ENCODE results near the gene NSUN6.

The NSUN6 gene

DNA sequence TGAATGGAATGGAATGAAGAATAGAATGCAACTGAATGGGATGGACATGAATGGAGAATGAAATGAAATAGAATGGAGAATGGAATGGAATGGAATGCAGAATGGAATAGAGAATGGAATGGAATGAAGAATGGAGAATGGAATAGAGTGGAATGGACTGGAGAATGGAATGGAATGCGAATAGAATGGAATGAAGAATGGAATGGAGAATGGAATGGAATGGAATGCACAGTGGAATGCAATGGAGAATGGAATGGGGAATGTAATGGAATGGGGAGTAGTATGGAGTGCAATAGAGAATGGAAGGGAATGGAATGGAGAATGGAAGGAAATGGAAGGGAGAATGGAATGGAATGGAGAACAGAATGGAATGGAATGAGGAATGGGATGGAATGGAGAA lies 93.4 kb downstream of the NSUN6 start:
- DNase-seq: no peak

DNA sequence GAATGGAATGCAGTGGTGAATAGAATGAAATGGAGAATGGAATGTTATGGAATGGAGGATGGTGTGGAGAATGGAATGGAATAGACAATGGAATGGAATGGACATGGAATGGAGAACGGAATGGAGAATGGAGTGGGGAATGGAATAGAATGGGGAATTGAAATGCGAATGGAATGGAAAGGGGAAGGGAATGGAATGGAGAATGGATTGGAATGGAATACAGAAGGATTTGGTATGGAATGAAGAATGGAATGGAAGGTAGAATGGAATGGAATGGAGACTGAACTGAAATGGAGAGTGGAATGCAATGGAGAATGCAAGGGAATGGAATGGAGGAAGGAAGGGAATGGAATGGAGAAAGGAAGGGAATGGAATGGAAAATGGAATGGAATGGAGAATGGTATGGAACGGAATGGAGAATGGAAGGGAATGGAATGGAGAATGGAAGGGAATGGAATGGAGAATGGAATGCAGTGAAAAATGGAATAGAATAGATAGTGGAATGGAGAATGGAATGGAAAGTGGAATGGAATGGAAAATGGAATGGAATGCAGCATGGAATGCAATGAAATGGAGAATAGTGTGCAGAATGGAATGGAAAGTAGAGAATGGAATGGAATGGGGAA lies 94.8 kb downstream of the NSUN6 start:
- no peak for DNase-seq

DNA sequence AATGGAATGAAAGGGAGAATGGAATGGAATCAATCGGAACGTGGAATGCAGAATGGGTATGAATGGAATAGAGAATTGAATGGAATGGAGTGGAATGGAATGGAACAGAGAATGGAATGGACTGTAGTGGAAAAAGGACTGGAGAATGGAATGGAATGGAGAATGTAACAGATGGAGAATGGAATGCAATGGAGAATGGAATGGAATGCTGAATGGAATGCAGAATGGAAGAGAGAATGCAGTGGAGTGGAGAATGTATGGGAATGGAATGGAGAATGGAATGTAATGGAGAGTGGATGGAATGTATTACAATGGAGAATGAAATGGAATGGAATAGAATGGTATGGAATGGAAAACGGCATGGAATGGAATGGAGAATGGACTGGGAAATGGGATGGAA lies 96.9 kb downstream of the NSUN6 start:
- no peak for DNase-seq

DNA sequence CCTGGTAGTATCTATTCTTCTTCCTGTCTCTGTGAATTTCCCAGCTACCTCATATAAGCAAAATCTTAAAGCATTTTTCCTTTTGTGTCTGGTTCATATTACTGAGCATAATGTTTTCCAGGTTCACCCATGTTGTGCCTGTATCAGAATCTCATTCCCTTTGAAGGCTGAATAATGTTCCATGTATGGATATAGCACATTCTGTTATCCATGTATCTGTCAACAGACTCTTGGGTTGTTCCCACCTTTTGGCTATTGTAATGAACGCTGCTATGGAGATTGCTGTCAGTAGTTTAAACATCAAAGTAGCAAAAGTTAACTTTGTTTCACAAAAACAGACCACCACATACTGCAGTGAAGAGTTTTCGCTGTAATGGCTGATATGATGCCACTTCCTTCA lies 99.9 kb downstream of the NSUN6 start:
- DNase-seq: no peak

DNA sequence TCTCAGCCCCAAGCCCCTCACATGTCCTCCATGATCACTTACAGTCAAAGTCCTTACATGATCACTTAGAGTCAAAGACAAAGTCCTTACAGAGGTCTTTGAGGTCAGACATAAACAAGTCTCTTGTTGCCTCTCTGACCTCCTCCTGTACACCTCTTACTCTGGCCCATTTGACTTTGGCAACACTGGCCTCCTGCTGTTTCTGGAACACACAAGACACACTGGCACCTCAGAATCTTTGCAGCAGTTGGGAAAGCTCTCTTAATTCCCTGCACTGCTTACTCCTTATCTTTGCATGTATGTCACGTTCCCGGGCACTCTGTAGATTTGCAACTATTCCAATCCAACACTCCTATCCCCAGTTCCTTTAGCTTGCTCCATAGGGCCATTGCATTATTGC lies 102.3 kb downstream of the NSUN6 start:
- DNase-seq: no peak

DNA sequence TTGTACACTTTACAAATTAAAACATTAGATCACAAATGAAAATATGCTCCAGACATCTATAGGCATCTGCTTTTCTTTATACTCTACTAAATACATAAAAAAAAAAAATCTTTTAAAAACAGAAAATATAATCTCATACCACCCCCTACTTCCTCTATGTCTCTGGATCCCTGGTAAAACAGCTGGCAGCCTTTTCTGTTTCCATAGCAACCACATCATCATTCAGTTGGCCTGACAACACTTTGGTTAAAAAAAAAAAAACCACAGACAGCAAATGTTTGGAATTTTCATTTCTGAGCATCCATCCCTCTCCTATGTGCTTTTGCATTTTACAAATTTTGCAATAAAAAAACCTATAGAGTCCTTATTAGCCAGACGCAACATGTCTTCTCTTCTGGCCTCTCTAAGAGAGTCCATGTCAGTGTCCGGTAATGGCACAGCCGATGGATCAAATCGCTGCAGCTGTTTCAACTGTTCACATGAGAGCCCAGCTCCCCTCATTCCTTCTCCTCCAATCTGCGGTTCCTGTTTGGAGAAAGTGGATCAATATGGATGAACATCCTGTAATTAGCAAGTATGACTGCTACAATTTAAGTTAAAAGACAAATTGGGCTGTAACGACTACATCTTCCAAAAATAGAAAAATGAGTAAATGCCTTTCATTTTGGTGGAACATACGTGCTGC lies 105.6 kb downstream of the NSUN6 start:
- DNase-seq: no peak

DNA sequence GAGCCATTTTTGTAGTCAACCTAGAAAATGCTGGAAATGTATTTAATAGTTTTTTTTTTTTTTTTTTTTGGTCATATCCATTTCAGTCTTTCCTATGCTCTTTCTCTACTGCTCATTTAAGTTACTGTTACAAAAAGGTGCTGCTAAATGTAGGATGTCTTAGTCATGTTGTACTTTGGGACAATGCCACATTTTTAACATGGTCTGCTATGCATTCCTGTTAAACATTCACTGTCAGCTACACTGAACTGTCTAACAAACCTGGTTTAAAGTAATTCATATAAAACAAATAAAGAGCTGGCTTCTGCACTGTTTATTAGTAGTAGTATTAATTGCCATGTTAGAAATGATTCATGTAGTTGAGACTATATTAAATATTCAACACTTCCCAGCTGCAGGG lies 108.6 kb downstream of the NSUN6 start:
- no peak for DNase-seq

DNA sequence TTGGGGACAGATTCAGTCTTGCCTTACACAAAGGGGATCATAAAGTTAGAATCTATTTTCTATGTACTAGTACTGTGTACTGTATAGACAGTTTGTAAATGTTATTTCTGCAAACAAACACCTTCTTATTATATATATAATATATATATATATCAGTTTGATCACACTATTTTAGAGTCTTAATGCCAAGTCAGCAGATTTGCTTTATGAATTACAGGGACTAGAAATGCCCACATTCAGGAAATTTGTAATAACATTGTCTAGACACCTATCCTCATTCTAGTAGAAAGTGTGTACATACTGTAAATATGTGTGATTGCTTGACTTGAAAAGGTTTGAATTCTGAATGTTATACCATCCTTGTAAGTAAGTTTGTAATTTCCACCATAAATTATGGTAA lies 111.2 kb downstream of the NSUN6 start:
- no peak for DNase-seq

DNA sequence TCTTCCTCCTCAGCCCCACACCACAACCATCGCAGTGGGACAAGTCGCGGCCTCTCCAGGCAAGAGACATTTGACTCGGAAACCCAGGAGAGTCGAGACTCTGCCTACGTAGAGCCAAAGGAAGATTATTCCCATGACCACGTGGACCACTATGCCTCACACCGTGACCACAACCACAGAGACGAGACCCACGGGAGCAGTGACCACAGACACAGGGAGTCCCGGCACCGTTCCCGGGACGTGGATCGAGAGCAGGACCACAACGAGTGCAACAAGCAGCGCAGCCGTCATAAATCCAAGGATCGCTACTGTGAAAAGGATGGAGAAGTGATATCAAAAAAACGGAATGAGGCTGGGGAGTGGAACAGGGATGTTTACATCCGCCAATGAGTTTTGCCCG lies 112.1 kb downstream of the NSUN6 start:
- no peak for DNase-seq

DNA sequence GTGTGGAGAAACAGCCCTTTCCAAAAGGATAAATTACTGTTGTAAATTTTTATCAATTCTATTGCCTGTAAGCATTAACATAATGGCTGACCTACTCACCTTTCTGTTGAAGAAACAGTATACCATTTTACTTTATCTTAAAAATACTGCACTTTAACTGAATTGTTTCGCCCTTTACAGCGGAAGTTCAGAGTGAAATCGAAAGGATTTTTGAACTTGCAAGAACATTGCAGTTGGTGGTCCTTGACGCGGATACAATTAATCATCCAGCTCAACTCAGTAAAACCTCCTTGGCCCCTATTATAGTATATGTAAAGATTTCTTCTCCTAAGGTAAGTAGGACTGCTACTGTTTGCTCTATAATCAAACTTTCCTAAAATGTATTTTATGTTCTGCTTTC lies 117.5 kb downstream of the NSUN6 start:
- no peak for DNase-seq

DNA sequence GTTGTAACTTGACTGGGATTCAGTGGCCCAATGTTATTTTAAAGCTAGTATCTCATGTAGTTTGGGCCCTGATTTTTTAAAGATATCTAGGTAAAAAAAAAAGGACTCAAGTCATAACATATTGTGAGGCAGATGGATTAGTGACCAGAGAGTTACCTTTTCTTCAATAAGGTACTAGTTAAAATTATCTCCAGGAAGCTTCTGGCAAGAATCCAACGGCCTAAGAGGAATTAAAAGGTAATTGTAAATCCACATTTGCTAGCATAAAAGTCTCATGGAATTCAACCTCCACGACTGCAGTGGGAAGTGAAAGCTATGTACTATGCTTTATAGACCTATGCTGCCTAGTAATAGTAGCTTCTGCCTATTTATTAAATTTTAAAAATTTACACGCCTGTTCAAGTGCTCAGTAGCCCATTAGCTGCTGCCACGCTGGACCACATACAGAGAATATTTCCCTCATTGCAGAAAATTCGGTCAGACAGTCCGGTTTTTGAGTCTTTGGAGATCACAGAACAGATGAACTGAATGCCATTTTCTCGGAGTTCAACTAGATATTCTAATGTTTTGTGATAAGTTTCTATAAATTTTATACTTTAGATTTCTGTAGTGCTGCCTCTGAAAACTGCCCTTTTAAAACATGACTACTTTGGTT lies 118.4 kb downstream of the NSUN6 start:
- no peak for DNase-seq

DNA sequence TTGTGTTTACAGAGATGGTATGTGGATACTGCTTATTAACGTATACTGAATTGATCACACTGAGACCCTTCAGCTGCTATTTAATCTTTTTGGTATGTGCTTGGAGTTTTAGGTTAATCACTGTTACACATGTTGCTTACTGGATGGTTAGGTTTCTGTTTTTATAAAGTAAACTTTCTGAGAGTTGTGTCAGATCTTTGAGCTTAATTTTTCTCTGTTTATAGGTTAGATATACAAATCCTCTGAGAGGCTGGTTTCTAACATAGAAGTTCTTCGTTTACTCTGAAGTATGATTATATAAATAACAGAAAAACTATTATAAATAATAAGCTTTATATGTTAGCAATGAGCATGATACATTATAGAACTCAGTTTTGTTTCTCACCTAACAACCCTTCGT lies 123.1 kb downstream of the NSUN6 start:
- DNase-seq: no peak

DNA sequence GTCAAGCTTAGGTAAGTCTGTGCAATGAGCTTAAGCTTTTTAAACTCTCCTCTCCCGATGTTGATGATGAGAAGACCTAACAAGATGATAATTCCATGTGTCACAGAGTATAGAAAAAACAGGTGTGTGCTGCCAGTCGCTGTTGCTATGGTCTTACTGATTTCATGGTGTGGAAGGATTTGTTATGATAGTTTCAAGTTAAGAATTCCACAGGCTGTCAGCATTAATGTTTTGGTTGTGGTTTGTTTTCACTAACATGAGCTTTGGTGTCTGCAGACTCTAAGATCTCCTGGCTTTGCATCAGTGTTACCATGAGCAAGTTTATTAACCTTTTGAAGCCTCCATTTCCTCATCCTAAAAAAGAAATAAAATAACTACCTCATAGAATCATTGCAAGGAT lies 123.7 kb downstream of the NSUN6 start:
- no peak for DNase-seq

DNA sequence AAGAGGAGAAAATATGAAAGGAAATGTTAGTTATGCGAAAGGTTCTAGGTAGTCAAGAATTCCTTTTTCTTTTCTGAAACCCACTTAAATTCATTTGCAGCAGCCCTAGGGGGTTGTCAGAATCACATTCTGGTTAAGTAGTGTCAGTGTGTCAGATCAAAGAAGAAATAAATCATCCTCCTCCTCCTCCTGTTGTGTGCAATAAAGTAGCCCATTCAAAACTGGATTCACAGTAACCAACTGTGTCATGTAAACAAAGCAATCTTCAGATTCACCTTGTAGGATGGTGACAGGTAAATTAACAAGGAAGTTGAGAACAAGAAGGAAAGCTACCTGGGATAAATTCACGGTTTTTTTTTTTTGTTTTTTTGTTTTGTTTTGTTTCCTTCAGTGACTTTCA lies 127.5 kb downstream of the NSUN6 start:
- DNase-seq: no peak

DNA sequence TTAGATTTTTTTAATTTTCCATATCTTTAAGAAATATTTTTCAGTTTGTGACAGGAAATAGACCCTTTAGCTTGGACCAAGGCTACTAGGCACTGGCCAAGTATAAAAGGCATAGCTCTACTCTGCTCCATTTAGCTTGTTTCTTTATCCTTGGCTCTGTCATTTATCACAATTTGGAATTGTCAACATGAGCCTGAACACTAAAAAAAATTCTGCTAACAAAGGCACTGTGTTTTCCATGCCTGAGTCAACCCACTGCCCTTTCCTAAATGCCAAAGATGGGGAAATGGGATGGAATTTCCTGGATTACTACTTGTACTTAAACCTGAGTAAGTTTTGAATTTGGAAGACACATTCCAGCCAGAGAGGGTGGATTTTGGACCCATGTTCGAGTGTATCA lies 128.4 kb downstream of the NSUN6 start:
- no peak for DNase-seq

DNA sequence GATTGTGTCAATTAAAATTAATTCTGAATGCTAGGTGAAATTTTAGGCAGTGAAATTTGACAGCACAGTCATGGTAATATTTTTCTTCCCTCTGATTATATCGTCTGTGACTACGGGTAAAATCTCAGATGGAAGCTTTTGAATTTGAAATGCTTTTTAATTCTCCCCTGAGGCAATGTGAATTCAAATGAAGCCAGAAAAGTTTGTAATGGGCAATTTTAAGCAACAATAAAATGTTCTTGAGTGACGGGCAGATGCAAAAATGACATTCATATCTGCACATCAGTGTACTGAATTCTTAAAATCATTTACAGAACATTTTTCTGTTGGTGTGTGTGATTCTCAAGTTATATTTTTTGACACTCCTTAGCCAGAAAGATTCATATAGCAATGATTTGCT lies 134.5 kb downstream of the NSUN6 start:
- no peak for DNase-seq

DNA sequence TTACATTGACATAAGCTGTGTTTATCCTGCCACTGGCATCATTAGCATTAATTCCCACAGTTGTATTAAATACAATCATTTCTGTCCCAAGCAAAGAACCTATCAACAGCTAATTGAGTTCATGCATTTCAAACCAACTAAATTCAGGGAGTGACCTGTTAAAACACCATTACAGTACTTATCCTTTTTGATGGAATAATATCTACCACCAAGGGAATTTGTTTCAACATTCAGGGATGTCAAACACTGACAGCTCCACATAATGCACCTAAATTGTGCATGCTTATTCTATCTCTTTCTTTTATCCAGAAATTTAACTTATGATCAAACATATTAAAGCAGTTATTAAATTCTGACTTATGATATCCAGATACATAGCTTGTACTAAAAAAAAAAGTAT lies 136.8 kb downstream of the NSUN6 start:
- no peak for DNase-seq

DNA sequence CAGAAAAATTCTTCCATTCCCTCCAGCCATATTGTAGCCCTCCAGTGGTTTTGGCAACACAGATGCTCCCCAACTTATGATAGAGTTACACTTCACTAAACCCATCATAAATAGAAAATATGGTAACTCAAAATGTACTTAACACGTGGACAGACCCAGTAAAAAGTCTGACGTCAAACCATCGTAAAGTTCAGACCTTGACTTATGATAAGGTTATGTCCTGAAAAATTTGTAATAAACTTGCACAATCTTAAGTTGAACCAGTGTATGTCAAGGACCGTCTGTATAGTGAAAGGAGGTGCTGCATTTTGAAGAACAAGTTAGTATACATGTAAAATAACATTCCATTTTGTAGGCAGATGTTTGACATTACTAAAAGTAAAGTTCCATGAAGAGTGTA lies 142.8 kb downstream of the NSUN6 start:
- DNase-seq: no peak

DNA sequence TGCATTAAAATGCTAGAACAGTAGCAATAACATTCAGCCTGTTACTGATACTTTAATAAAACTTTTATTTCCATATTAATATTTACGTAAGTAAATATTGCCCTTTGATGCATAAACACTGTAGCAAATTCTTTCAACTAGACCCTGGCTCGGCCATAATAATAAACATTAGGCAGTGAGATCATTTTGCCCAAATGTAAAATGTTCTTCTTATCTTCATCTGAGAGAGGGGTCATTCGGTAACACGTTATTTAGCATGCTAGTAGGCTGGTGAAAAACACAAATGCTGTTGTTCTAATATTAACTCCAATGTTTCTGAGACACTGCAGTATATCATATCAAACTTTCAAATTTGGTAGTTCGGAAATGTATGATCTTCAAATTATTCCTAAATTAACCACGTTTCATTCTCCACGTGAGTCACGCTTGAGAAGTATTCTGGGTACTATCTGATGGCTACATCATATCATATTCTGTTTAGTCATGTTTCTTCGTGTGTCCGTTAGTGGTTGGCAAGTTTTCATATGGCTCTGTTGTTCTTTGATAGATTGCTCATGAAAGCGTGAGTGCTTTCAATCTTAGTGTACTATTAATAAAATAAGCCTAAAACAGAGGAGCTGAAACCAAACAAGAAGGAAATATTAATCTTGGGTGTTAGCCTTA lies 145.8 kb downstream of the NSUN6 start:
- no peak for DNase-seq

DNA sequence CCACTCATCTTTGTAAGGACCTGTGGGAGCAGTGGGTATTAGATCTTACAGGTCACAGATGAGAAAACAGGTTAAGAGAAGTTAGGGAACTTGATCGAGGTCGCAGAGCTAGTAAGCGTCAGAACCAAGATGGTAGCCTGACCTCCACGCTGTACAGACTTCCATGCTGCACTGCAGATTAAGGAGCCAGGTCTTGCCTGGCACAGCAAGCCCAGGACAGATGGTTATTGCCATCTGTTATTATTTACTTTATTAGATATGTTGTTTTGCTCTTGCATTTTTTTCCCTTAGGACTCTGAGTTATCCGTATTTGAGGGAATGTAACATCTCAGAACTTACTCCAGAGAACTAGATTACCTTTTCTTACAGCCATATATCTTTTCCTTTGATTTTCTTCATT lies 147.2 kb downstream of the NSUN6 start:
- no peak for DNase-seq

DNA sequence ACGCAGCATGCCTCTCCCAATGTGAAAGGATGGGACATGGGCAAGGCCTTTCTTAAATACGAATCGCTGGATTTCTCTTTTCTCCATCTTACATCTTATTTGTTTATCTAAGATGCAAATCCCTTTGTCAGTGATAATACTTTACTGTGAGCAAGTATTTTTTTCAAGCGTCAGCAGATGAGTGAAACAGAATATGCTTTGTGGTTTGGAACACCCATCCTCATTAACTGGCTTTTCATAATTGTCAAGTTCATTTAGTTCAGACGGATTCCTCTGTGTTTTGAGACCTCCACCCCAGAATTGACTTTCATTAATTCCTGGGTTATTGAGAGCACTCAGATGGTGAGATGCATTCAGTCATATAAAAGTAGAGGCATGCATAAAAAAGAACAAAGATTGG lies 149.8 kb downstream of the NSUN6 start:
- no peak for DNase-seq

DNA sequence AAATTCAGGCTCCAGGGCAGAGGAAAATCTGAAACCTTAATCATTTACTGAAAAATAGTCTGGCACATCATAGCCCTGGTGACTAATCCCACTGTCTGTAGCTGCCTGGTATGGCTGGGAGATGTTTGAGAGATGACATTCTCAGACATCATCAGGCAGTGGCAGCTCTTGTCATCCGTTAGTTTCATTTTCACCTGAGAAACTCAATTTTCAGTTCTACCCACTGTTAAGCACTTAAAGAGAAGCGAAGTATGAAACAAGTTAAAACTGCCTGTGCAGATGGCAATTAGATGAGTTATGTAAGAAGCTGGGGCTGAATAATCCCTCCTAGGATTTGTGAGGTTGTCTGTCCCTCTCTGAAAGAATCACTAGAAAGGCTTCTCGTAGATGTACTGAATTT lies 150.2 kb downstream of the NSUN6 start:
- no peak for DNase-seq

DNA sequence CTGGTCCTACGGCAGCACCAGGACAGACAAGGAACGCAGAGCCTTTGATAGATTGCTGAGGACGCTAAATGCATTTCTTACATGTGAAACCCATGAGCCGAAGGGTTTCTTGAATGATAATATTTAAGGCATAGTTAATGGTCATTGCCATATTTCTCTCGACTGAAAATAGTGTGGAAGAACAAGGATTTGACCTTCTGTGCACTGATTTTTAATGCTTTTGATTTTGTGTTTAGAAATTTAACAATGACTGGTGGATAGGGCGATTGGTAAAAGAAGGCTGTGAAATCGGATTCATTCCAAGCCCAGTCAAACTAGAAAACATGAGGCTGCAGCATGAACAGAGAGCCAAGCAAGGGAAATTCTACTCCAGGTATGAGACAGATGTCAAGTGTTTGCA lies 150.8 kb downstream of the NSUN6 start:
- no peak for DNase-seq

DNA sequence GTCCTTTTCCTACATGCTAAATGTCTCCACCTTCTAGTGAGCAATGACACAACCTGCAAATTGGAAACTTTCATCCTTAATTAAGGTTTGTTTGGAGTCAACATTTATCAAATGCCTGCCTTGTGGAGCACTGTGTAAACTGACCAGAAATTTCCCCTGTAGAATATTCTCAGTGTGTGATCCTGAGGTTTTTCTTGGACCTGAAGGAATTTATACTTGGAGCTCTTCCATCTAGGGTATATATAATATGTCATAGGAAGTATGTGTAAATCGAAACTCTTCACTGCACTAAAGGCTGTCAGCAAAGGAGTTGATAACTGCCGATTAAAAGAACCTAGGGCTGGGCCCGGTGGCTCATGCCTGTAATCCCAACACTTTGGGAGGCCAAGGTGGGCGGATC lies 152.4 kb downstream of the NSUN6 start:
- no peak for DNase-seq

All from left hindlimb (tissue), 1 donor.